ENCODE data around the gene NEK6.

NEK6 gene

DNA sequence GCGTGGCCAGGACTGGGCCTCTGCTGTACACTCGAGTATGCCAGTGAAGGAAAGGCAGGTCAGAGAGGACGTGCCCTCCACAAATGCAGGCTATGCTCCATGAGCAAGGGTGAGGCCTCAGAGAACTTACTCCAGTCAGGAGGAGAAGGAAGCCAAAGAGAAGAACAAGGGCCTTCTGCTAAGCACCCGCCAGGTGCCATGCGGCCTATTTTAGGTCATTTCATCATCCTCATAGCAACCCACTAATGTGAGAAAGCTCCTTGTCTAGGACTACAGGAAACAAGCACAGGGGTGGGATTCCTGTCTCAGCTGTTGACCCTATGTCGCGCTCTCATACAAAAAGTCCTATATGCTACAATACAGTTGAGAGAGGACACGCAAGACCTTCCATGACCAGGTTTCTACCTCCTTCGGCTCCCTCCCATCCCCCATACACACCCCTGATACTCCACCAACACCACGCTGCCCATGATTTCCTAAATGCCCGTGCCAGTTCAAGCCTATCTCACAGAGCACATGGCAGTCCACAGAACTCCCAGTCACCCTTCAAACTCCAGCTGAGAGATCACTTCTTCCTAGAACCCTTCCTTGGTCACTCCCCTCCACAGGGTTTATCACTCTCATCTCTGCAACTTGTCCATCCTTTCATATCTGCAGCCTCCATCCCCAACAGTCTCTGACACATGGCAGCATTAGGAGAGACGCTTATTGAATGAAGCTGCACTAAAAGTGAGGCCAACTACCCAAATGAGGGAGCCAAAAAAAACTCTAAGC is 130.7 kb downstream of the NEK6 start:
- DNase-seq: no peak

GRCh38 chr9:124389146-124389939 is 131.6 kb downstream of the NEK6 start:
- DNase-seq: no peak

GRCh38 chr9:124390794-124391658 is 133.3 kb downstream of the NEK6 start:
- no peak for DNase-seq

DNA sequence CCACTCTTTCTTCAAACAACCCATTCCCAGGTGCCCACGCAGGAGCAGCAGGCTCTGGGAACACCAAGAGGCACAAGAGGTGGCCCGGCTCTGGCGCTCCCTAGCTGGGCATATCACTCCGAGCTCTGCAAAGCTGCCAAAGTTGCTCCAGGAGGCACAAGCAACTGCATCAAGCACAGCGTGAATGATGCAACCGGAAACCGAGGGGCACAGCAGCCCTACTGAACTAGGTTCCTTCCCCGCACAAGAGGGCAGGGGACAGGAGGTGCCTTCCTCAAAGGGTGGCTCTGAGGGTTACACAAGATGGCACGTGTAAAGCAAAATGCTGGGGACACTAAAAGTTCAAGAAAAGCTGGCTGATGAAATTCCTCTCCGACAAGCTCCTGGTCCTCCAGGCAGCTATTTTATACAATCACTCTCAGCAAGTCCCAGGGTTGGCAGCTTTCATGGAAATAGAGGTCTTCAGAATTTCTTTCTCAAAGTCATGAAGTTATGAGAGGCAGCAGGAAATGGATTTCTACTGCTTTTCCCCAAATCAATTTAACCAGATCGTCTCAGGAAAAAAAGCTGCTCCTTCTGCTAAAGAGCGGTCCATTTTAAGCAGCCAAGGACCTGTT is 134.6 kb downstream of the NEK6 start:
- DNase-seq: no peak

GRCh38 chr9:124392871-124393460 is 135.2 kb downstream of the NEK6 start:
- no peak for DNase-seq

- no peak for DNase-seq
Measured at GRCh38 chr9:124394167-124394566, 136.4 kb downstream of the NEK6 start.

- DNase-seq: no peak
Measured at GRCh38 chr9:124394596-124394995, 136.8 kb downstream of the NEK6 start.

GRCh38 chr9:124395826-124396225 is 138.1 kb downstream of the NEK6 start:
- no peak for DNase-seq

- no peak for DNase-seq
Measured at GRCh38 chr9:124398191-124398935, 140.6 kb downstream of the NEK6 start.

DNA sequence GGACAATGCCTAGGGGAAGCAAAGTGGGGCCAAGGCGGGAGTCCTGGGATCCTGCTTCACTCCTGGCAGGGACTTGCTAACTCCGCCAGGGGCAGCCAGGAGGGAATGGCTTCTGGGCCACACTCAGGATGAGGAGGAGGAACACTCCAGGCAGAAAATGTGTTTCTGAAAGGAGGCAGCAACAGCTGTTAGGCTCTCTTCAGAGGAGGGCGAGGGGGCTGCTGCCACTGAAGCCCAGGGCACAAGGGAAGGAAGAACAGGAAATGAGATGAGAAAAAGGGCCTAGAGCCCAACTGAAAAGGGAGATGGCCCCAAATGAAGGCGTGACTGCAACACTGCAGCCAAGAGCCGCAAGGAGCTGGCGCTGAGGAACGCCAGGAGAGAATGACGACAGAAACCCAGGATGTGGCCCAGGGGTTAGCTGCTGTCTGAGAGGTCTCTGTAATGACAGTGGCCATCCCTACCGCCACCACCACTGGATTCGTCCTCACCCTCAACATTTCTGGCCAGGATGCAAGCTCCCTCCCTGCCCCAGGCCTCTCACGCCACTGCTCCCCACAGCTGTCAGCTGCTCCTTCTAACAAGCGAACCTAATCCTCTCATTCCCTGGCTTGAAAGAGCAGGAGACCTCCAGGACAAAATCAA is 141.7 kb downstream of the NEK6 start:
- DNase-seq: no peak

DNA sequence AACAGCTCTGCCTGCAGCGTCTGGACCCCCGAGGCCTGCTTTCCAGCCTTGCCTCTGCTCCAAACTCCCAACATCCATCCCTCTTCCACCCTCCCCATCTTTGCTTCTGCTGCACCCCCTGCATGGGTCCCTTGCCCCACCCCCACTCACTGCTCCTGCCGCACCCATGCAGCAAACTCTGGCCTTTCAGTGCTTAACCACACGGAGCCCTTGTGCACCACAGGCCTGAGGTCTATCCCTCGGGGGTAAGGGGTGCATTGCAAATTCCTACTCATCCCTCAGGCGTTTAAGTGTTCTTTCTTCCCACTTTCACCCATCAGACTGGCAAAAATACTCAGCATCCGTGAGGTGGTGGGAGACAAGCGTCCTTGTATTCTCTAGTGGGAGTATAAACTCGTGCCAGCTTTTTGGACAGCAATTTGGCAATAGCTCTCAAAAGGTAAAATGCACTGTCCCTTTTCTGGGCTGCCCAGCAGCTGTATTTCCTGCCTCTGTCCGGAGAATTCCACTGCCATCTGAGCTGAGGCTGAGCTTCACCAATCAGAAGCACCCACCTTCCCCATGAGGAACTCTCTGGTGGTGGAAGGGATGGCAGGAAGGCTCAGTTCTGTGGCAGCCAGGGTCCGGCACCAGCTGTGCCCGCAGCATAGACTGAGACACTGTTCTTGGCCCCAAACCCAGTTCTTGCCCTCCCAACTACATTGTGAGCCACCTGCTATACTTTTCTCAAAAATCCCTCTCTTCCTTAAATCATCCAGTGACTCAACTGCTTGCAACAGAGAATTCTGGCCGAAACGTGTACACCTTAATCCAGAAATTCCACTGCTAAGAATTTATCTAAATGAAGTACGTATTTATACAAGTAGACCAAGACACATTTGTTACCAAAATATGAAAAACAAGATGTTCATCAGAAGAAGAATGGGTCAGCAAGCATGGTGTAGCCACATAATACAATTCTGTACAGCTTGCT is 142.5 kb downstream of the NEK6 start:
- no peak for DNase-seq

Data from activated T-cell treated with anti-CD3 and anti-CD28 coated beads for 4 hours (primary cell).